Measurements from ENCODE around the gene TSC22D4. TPM values are rescaled to one million over a fixed set of nuclear protein-coding genes. Genes with fewer than 3 reads are reported as not detected.

The TSC22D4 gene
- total and polyA plus RNA-seq, 9 of the 15 experiments (the other 6 are each of a cell fraction or from before 2014, with no cell fraction given) = 0.37 to 107 (median 28.7) TPM

DNA sequence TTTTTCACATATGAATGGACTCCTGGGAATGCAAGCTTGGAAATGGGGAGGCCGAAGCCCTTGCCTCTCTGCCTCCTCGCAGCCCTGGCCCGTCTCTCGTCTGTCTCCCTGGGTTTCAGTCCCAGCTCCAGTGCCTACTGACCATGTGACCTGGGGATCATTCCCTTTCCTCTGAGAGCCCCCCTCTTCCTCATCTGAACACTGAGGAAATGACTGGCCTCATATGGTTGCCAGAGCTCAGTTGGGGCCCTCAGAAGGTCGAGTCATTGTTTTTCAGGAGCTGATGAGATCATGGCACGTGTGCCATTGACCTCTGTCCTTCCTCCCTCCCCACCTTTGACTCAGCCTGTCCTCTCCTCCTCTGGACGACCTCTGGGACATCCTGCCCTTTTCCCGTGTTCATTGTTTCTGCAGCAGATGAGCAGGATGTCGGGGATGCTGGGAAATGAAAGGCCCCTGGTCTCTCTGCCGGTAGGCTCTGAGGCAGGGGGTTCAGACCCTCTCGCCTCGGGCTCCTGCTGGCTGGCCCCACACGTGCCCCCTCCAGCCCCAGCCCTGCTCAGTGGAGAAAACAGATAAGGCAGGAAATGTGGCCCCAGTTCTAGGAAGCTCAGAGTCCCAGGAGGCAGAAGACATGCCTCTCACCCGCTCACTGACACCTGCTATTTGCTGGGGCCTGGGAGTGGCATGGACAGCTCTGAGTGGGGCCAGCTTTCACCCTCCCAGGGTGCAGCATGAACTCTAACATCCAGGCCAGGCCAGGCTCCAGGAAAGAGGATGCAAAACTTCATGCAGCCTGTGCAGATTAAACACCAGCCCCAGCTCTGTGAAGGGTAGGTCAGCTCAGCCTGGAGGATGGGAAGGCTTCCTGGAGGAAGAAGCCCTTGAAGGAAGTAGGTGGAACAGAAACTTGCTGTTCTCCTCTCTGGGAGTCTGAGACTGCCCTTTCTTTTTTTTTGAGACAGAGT lies 34.4 kb downstream of the TSC22D4 start (continued):
- TF ChIP-seq U2AF2 (optimal IDR thresholded peaks at IDR 0.05; ENCODE audit: low read depth, low read length) (no peak), EHMT2 (IDR thresholded peaks at IDR 0.05) (peak; percentile 58; the same call in 1 of the 2 replicates), RBFOX2 (IDR thresholded peaks at IDR 0.05; ENCODE audit: low read depth, low read length) (peak; percentile 75), TAL1 (IDR thresholded peaks at IDR 0.05) (peak; percentile 47), TEAD4 (IDR thresholded peaks at IDR 0.05; ENCODE audit: low read length) (peak; percentile 24; the same call in 1 of the 2 replicates), TEAD4 (CRISPR knock-in tag; IDR thresholded peaks at IDR 0.05; ENCODE audit: borderline replicate concordance) (no peak), TBL1XR1 (IDR thresholded peaks at IDR 0.05; ENCODE audit: low read length in 2 of 2) (no peak), ID3 (CRISPR knock-in tag; IDR thresholded peaks at IDR 0.05) (no peak), ID3 (tag; IDR thresholded peaks at IDR 0.05) (peak; percentile 87), PYGO2 (tag; IDR thresholded peaks at IDR 0.05) (peak; percentile 29; the same call in 1 of the 2 replicates), RBBP5 (IDR thresholded peaks at IDR 0.05; ENCODE audit: borderline replicate concordance, insufficient read depth, low read length, poor library complexity, severe bottlenecking) (peak; percentile 55), SMAD4 (CRISPR knock-in tag; conservative IDR thresholded peaks at IDR 0.05) (peak; percentile 95), ARID1B (IDR thresholded peaks at IDR 0.05) (peak; percentile 91), NCOA6 (IDR thresholded peaks at IDR 0.05) (no peak), ESRRB (CRISPR knock-in tag; IDR thresholded peaks at IDR 0.05; ENCODE audit: borderline replicate concordance) (no peak)
- TF ChIP-seq, protein P1, sequence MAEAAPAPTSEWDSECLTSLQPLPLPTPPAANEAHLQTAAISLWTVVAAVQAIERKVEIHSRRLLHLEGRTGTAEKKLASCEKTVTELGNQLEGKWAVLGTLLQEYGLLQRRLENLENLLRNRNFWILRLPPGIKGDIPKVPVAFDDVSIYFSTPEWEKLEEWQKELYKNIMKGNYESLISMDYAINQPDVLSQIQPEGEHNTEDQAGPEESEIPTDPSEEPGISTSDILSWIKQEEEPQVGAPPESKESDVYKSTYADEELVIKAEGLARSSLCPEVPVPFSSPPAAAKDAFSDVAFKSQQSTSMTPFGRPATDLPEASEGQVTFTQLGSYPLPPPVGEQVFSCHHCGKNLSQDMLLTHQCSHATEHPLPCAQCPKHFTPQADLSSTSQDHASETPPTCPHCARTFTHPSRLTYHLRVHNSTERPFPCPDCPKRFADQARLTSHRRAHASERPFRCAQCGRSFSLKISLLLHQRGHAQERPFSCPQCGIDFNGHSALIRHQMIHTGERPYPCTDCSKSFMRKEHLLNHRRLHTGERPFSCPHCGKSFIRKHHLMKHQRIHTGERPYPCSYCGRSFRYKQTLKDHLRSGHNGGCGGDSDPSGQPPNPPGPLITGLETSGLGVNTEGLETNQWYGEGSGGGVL (CRISPR knock-in tag; IDR thresholded peaks at IDR 0.05) = no peak
- TF ChIP-seq, protein P2, sequence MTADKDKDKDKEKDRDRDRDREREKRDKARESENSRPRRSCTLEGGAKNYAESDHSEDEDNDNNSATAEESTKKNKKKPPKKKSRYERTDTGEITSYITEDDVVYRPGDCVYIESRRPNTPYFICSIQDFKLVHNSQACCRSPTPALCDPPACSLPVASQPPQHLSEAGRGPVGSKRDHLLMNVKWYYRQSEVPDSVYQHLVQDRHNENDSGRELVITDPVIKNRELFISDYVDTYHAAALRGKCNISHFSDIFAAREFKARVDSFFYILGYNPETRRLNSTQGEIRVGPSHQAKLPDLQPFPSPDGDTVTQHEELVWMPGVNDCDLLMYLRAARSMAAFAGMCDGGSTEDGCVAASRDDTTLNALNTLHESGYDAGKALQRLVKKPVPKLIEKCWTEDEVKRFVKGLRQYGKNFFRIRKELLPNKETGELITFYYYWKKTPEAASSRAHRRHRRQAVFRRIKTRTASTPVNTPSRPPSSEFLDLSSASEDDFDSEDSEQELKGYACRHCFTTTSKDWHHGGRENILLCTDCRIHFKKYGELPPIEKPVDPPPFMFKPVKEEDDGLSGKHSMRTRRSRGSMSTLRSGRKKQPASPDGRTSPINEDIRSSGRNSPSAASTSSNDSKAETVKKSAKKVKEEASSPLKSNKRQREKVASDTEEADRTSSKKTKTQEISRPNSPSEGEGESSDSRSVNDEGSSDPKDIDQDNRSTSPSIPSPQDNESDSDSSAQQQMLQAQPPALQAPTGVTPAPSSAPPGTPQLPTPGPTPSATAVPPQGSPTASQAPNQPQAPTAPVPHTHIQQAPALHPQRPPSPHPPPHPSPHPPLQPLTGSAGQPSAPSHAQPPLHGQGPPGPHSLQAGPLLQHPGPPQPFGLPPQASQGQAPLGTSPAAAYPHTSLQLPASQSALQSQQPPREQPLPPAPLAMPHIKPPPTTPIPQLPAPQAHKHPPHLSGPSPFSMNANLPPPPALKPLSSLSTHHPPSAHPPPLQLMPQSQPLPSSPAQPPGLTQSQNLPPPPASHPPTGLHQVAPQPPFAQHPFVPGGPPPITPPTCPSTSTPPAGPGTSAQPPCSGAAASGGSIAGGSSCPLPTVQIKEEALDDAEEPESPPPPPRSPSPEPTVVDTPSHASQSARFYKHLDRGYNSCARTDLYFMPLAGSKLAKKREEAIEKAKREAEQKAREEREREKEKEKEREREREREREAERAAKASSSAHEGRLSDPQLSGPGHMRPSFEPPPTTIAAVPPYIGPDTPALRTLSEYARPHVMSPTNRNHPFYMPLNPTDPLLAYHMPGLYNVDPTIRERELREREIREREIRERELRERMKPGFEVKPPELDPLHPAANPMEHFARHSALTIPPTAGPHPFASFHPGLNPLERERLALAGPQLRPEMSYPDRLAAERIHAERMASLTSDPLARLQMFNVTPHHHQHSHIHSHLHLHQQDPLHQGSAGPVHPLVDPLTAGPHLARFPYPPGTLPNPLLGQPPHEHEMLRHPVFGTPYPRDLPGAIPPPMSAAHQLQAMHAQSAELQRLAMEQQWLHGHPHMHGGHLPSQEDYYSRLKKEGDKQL (CRISPR knock-in tag; IDR thresholded peaks at IDR 0.05; ENCODE audit: borderline replicate concordance) = no peak

All from K562 (cell line).